Measurements from ENCODE around the gene KCNAB2. TPM values are rescaled to one million over a fixed set of nuclear protein-coding genes. Genes with fewer than 3 reads are reported as not detected.

The KCNAB2 gene
- total and polyA plus RNA-seq, 2 experiments from 2014 or later = 3.9 to 4.8 TPM

- 0 out of 2 replicates have a peak, but pooled peaks cover 12% of the 10 kb centered on the region for H3F3A ChIP-seq (ENCODE audit: insufficient read depth)
- no peaks in the 10 kb centered on the region for H3K9me3 ChIP-seq (ENCODE audit: low read depth)
- H4K20me1 ChIP-seq (ENCODE audit: insufficient read depth) = no peaks in the 10 kb centered on the region
- DNase-seq = peak; percentile 47
- H3K27me3 ChIP-seq (replicated peaks; ENCODE audit: insufficient read depth) = 0 out of 2 replicates have a peak, but pooled peaks cover 5% of the 10 kb centered on the region
- in situ Hi-C loops (cut with MboI) = no loop called here
- H3K27ac ChIP-seq = no peak overlapping the region
- H2AFZ ChIP-seq = peak overlapping the region; percentile 62
- H3K36me3 ChIP-seq (ENCODE audit: low read depth) = no peaks in the 10 kb centered on the region
- H3K9ac ChIP-seq = no peak overlapping the region
- TF ChIP-seq EZH2 (IDR thresholded peaks at IDR 0.05; ENCODE audit: insufficient read depth, poor library complexity, severe bottlenecking) = no peak
- no peak for TF ChIP-seq EZH2phosphoT487 (IDR thresholded peaks at IDR 0.05; ENCODE audit: insufficient read depth, low read depth)
- 34 to 36% methylated on average over 16 to 17 of the region's 17 CpGs for WGBS, 2 experiments (ENCODE audit: low coverage in 1 of 2, low lambda C conversion rate in 2 of 2, missing lambda C conversion rate in 2 of 2)
- no peaks in the 10 kb centered on the region for H3K9me2 ChIP-seq (ENCODE audit: insufficient read depth)
- peak overlapping the region; percentile 65 for H3K4me2 ChIP-seq (ENCODE audit: unreplicated experiment)
- H3K4me3 ChIP-seq = no peak overlapping the region
- H3K79me2 ChIP-seq (ENCODE audit: insufficient read depth) = no peaks in the 10 kb centered on the region
- H3K4me1 ChIP-seq (ENCODE audit: insufficient read depth) = peaks cover 13% of the 10 kb centered on the region
Observed at GRCh38 chr1:6097824-6098223, 52.1 kb downstream of the KCNAB2 start.

GRCh38 chr1:6098303-6099215 is 52.9 kb downstream of the KCNAB2 start:
- Histone ChIP-seq H3K4me1 (ENCODE audit: insufficient read depth) (peaks cover 13% of the 10 kb centered on the region), H4K20me1 (ENCODE audit: insufficient read depth) (no peaks in the 10 kb centered on the region), H3K79me2 (ENCODE audit: insufficient read depth) (no peaks in the 10 kb centered on the region), H3K4me2 (ENCODE audit: unreplicated experiment) (peak overlapping the region; percentile 65), H3K9me3 (ENCODE audit: low read depth) (no peaks in the 10 kb centered on the region), H2AFZ (peak overlapping the region; percentile 62), H3K36me3 (ENCODE audit: low read depth) (no peaks in the 10 kb centered on the region), H3K9me2 (ENCODE audit: insufficient read depth) (no peaks in the 10 kb centered on the region), H3K27ac (peak overlapping the region; percentile 15; the same call in 1 of the 2 replicates), H3F3A (ENCODE audit: insufficient read depth) (0 out of 2 replicates have a peak, but pooled peaks cover 12% of the 10 kb centered on the region), H3K4me3 (peak overlapping the region; percentile 32), H3K9ac (no peak overlapping the region), H3K27me3 (replicated peaks; ENCODE audit: insufficient read depth) (0 out of 2 replicates have a peak, but pooled peaks cover 8% of the 10 kb centered on the region)
- in situ Hi-C loops (cut with MboI) = no loop called here
- DNase-seq = peak; percentile 90
- WGBS, 2 experiments (ENCODE audit: low coverage in 1 of 2, low lambda C conversion rate in 2 of 2, missing lambda C conversion rate in 2 of 2) = 13 to 14% methylated on average over 23 to 24 of the region's 24 CpGs
- TF ChIP-seq EZH2 (IDR thresholded peaks at IDR 0.05; ENCODE audit: insufficient read depth, poor library complexity, severe bottlenecking) = no peak
- TF ChIP-seq EZH2phosphoT487 (IDR thresholded peaks at IDR 0.05; ENCODE audit: insufficient read depth, low read depth) = no peak

- 87 to 90% methylated on average over 11 to 12 of the region's 15 CpGs for WGBS, 2 experiments (ENCODE audit: low coverage in 1 of 2, low lambda C conversion rate in 2 of 2, missing lambda C conversion rate in 2 of 2)
Observed at GRCh38 chr1:6099297-6099696, 53.6 kb downstream of the KCNAB2 start.

GRCh38 chr1:6099787-6100765 is 54.4 kb downstream of the KCNAB2 start:
- in situ Hi-C loops (cut with MboI) = no loop called here
- no peaks in the 10 kb centered on the region for H3K9me3 ChIP-seq (ENCODE audit: low read depth)

More at GRCh38 chr1:6099297-6099696, 53.6 kb downstream of the KCNAB2 start:
- in situ Hi-C loops (cut with MboI) = no loop called here
- no peak overlapping the region for H3K27ac ChIP-seq
- H3K4me3 ChIP-seq = no peak overlapping the region
- peaks cover 13% of the 10 kb centered on the region for H3K4me1 ChIP-seq (ENCODE audit: insufficient read depth)
- H3K9me3 ChIP-seq (ENCODE audit: low read depth) = no peaks in the 10 kb centered on the region
- H3K79me2 ChIP-seq (ENCODE audit: insufficient read depth) = no peaks in the 10 kb centered on the region
- H3K36me3 ChIP-seq (ENCODE audit: low read depth) = no peaks in the 10 kb centered on the region
- no peak for DNase-seq
- no peak overlapping the region for H3K9ac ChIP-seq
- H3K9me2 ChIP-seq (ENCODE audit: insufficient read depth) = no peaks in the 10 kb centered on the region
- H2AFZ ChIP-seq = no peak overlapping the region
- 0 out of 2 replicates have a peak, but pooled peaks cover 12% of the 10 kb centered on the region for H3F3A ChIP-seq (ENCODE audit: insufficient read depth)
- TF ChIP-seq EZH2 (IDR thresholded peaks at IDR 0.05; ENCODE audit: insufficient read depth, poor library complexity, severe bottlenecking) (no peak), EZH2phosphoT487 (IDR thresholded peaks at IDR 0.05; ENCODE audit: insufficient read depth, low read depth) (no peak)
- H3K4me2 ChIP-seq (ENCODE audit: unreplicated experiment) = no peak overlapping the region
- H3K27me3 ChIP-seq (replicated peaks; ENCODE audit: insufficient read depth) = 0 out of 2 replicates have a peak, but pooled peaks cover 8% of the 10 kb centered on the region
- no peaks in the 10 kb centered on the region for H4K20me1 ChIP-seq (ENCODE audit: insufficient read depth)

More at GRCh38 chr1:6099787-6100765, 54.4 kb downstream of the KCNAB2 start:
- H4K20me1 ChIP-seq (ENCODE audit: insufficient read depth) = no peaks in the 10 kb centered on the region
- H3F3A ChIP-seq (ENCODE audit: insufficient read depth) = 0 out of 2 replicates have a peak, but pooled peaks cover 12% of the 10 kb centered on the region
- H3K4me1 ChIP-seq (ENCODE audit: insufficient read depth) = peaks cover 13% of the 10 kb centered on the region
- H3K9ac ChIP-seq = no peak overlapping the region
- TF ChIP-seq EZH2 (IDR thresholded peaks at IDR 0.05; ENCODE audit: insufficient read depth, poor library complexity, severe bottlenecking) = no peak
- TF ChIP-seq EZH2phosphoT487 (IDR thresholded peaks at IDR 0.05; ENCODE audit: insufficient read depth, low read depth) = no peak
- no peak overlapping the region for H3K4me2 ChIP-seq (ENCODE audit: unreplicated experiment)
- H3K4me3 ChIP-seq = no peak overlapping the region
- no peak overlapping the region for H3K27ac ChIP-seq
- H3K27me3 ChIP-seq (replicated peaks; ENCODE audit: insufficient read depth) = 0 out of 2 replicates have a peak, but pooled peaks cover 8% of the 10 kb centered on the region
- H3K79me2 ChIP-seq (ENCODE audit: insufficient read depth) = no peaks in the 10 kb centered on the region
- WGBS, 2 experiments (ENCODE audit: low coverage in 1 of 2, low lambda C conversion rate in 2 of 2, missing lambda C conversion rate in 2 of 2) = 78 to 79% methylated on average over 21 to 24 of the region's 27 CpGs
- DNase-seq = no peak
- H3K36me3 ChIP-seq (ENCODE audit: low read depth) = no peaks in the 10 kb centered on the region
- no peaks in the 10 kb centered on the region for H3K9me2 ChIP-seq (ENCODE audit: insufficient read depth)
- no peak overlapping the region for H2AFZ ChIP-seq

All from GM23248 (cell line).